ENCODE results near the gene EPHB2. TPM values are rescaled to one million over a fixed set of nuclear protein-coding genes. Genes with fewer than 3 reads are reported as not detected.
"Not testable (repeated sequence)": the region's sequence is repeated elsewhere in the genome, so short reads cannot be mapped to it uniquely, and the experiment has no call there.

The EPHB2 gene
- total RNA-seq, 1 experiment from 2014 or later: 0.79 TPM

DNA sequence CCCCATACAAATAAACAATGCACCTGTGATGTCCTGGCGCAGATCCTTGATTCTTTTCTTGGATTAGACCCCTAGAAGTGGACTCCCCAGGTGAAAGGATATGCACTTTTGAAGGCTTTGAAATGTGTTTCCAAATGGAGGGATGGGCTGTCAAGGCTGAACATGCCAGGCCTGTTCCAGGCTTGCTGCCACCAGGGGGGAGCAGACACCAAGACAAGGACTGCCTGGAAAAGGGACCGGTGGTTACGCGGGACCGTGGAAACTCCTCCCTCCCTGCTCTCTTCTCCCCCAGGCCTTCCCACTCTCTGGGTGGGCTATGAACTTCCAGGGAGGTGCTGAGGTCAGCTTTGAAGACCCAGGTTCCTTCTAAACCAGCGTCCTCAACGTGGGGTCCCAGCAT is 44.9 kb upstream of the EPHB2 start:
- Mint-ChIP-seq H3K9me3 (ENCODE audit: unreplicated experiment) (no peaks in the 10 kb centered on the region), H3K4me1 (ENCODE audit: insufficient read depth, unreplicated experiment) (no peaks in the 10 kb centered on the region)

DNA sequence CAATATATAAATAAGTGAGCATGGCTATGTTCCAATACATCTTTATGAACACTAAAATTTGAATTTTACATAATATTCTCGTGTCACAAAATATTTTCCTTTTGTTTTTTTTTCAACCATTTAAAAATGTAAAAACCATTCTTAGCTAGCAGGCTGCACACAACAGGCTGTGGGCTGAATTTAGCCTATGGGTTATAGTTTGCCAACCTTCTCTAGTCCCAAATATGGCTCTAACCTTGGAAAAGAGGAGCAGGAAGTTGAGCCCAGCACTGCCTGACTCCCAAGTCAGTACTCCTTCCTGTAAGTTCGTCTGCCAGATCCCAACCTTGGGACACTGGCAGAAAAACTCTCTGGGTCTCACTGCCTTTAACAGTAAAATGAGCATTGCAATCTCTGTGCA is 44.2 kb upstream of the EPHB2 start:
- no peak for TF ChIP-seq CTCF (IDR thresholded peaks at IDR 0.05; ENCODE audit: unreplicated experiment)
- Mint-ChIP-seq H3K9me3 (ENCODE audit: unreplicated experiment) (no peaks in the 10 kb centered on the region), H3K4me3 (ENCODE audit: unreplicated experiment) (no peak overlapping the region), H3K4me1 (ENCODE audit: insufficient read depth, unreplicated experiment) (no peaks in the 10 kb centered on the region), H3K27me3 (ENCODE audit: insufficient read depth, unreplicated experiment) (peaks cover 70% of the 10 kb centered on the region), H3K36me3 (ENCODE audit: insufficient read depth, unreplicated experiment) (peaks cover 6% of the 10 kb centered on the region), H3K27ac (ENCODE audit: low read depth, unreplicated experiment) (no peak overlapping the region)
- no TSS peak for BruUV-seq (replicated peaks)
- ChIA-PET POLR2A (no interaction called here), CTCF (interaction anchor here (1.1 to 1.8 kb wide), 2 partner anchors 211 to 263 kb away, joined by 3 to 4 read pairs; no protein-coding TSS in a partner anchor)
- intact Hi-C loops (cut with micrococcal nuclease): no loop called here
- DNase-seq (ENCODE audit: unreplicated experiment): no peak

More for the DNA sequence above, 44.9 kb upstream of the EPHB2 start:
- Mint-ChIP-seq H3K36me3 (ENCODE audit: insufficient read depth, unreplicated experiment) (peaks cover 6% of the 10 kb centered on the region), H3K27me3 (ENCODE audit: insufficient read depth, unreplicated experiment) (peaks cover 70% of the 10 kb centered on the region), H3K27ac (ENCODE audit: low read depth, unreplicated experiment) (no peak overlapping the region), H3K4me3 (ENCODE audit: unreplicated experiment) (no peak overlapping the region)
- intact Hi-C loops (cut with micrococcal nuclease): no loop called here
- BruUV-seq (replicated peaks): no TSS peak
- peak; percentile 18 for DNase-seq (ENCODE audit: unreplicated experiment)
- ChIA-PET CTCF (interaction anchor here (1.8 kb wide), 1 partner anchor 264 kb away, joined by 4 read pairs; no protein-coding TSS in a partner anchor), POLR2A (interaction anchor here (0.6 kb wide), 1 partner anchor 22 kb away, joined by 3 read pairs; no protein-coding TSS in a partner anchor)
- peak; percentile 19 for TF ChIP-seq CTCF (IDR thresholded peaks at IDR 0.05; ENCODE audit: unreplicated experiment)

GRCh38 chr1:22668840-22669239 is 41.8 kb upstream of the EPHB2 start:
- peaks cover 50% of the 10 kb centered on the region for H3K27me3 Mint-ChIP-seq (ENCODE audit: insufficient read depth, unreplicated experiment)
- ChIA-PET POLR2A (interaction anchor here (0.7 kb wide), 1 partner anchor 35 kb away, joined by 4 read pairs; no protein-coding TSS in a partner anchor), CTCF (interaction anchor here (0.7 to 0.8 kb wide), 3 partner anchors 26 to 295 kb away, joined by 3 read pairs; no protein-coding TSS in a partner anchor)
- H3K4me3 Mint-ChIP-seq (ENCODE audit: unreplicated experiment); H3K4me1 Mint-ChIP-seq (ENCODE audit: insufficient read depth, unreplicated experiment); DNase-seq (ENCODE audit: unreplicated experiment); intact Hi-C loops (cut with micrococcal nuclease); H3K27ac Mint-ChIP-seq (ENCODE audit: low read depth, unreplicated experiment); BruUV-seq (replicated peaks); H3K36me3 Mint-ChIP-seq (ENCODE audit: insufficient read depth, unreplicated experiment); H3K9me3 Mint-ChIP-seq (ENCODE audit: unreplicated experiment): not testable (repeated sequence)

GRCh38 chr1:22670352-22670975 is 40.2 kb upstream of the EPHB2 start:
- Mint-ChIP-seq H3K4me1 (ENCODE audit: insufficient read depth, unreplicated experiment) (no peaks in the 10 kb centered on the region), H3K4me3 (ENCODE audit: unreplicated experiment) (no peak overlapping the region), H3K27me3 (ENCODE audit: insufficient read depth, unreplicated experiment) (peaks cover 46% of the 10 kb centered on the region), H3K9me3 (ENCODE audit: unreplicated experiment) (no peaks in the 10 kb centered on the region), H3K36me3 (ENCODE audit: insufficient read depth, unreplicated experiment) (no peaks in the 10 kb centered on the region), H3K27ac (ENCODE audit: low read depth, unreplicated experiment) (no peak overlapping the region)
- DNase-seq (ENCODE audit: unreplicated experiment): no peak
- BruUV-seq (replicated peaks): no TSS peak
- ChIA-PET CTCF (interaction anchor here (0.5 to 1.7 kb wide), 5 partner anchors 34 to 302 kb away, joined by 3 to 8 read pairs (median 3); partner anchors contain the start of gene LACTBL1), POLR2A (no interaction called here)
- intact Hi-C loops (cut with micrococcal nuclease): no loop called here
- no peak for TF ChIP-seq CTCF (IDR thresholded peaks at IDR 0.05; ENCODE audit: unreplicated experiment)

Data from MCF 10A (cell line).